Measurements from ENCODE around the gene MAGI1.

MAGI1 gene

GRCh38 chr3:65665915-65666314 lies 372.8 kb downstream of the MAGI1 start:
- Histone ChIP-seq H3K79me1 (replicated peaks; ENCODE audit: low read length, poor library complexity, severe bottlenecking) (peaks cover 5% of the 10 kb centered on the region), H3K9ac (ENCODE audit: low read length) (no peak overlapping the region), H3K27ac (ENCODE audit: low read length, poor library complexity, severe bottlenecking) (no peak overlapping the region), H3K4me1 (ENCODE audit: control insufficient read depth, insufficient read depth, low read depth, low read length) (peaks cover 1% of the 10 kb centered on the region), H2BK5ac (ENCODE audit: low read depth, low read length, poor library complexity, severe bottlenecking) (no peak overlapping the region), H3K27me3 (ENCODE audit: control insufficient read depth in 1 of 2, insufficient read depth in 1 of 2, low read length in 2 of 2) (no peaks in the 10 kb centered on the region), H3K4me3 (ENCODE audit: insufficient read depth in 1 of 2, low read depth in 1 of 2, low read length in 2 of 2) (no peak overlapping the region), H4K91ac (ENCODE audit: low read length) (no peak overlapping the region), H3K4ac (ENCODE audit: low read depth in 1 of 2, low read length in 2 of 2) (no peak overlapping the region), H3K14ac (ENCODE audit: low read length in 2 of 2) (no peak overlapping the region), H2BK120ac (ENCODE audit: low read depth, low read length) (no peak overlapping the region), H3K36me3 (ENCODE audit: control insufficient read depth in 1 of 2, insufficient read depth in 2 of 2, low read depth in 1 of 2, low read length in 2 of 2) (no peaks in the 10 kb centered on the region), H4K8ac (ENCODE audit: low read length) (no peak overlapping the region), H2BK15ac (ENCODE audit: low read depth, poor library complexity, severe bottlenecking) (no peak overlapping the region), H3K23ac (ENCODE audit: low read length in 2 of 2) (no peak overlapping the region), H3K4me2 (ENCODE audit: low read length, poor library complexity, severe bottlenecking) (no peak overlapping the region), H2BK12ac (ENCODE audit: low read length in 2 of 2) (no peak overlapping the region), H2AFZ (ENCODE audit: low read depth, low read length) (no peak overlapping the region), H2AK5ac (ENCODE audit: low read length, severe bottlenecking) (no peak overlapping the region), H3K9me3 (ENCODE audit: control insufficient read depth, low read length) (no peaks in the 10 kb centered on the region), H3K18ac (ENCODE audit: low read depth in 1 of 2, low read length in 2 of 2) (no peak overlapping the region)
- DNase-seq = no peak
- 100% methylated on average over 1 of the region's 2 CpGs for WGBS

GRCh38 chr3:65664931-65665330 lies 373.8 kb downstream of the MAGI1 start:
- 97% methylated on average over 2 of the region's 2 CpGs for WGBS
- Histone ChIP-seq H3K9me3 (ENCODE audit: control insufficient read depth, low read length) (no peaks in the 10 kb centered on the region), H2AFZ (ENCODE audit: low read depth, low read length) (no peak overlapping the region), H3K9ac (ENCODE audit: low read length) (no peak overlapping the region), H4K91ac (ENCODE audit: low read length) (no peak overlapping the region), H3K27ac (ENCODE audit: low read length, poor library complexity, severe bottlenecking) (no peak overlapping the region), H2AK5ac (ENCODE audit: low read length, severe bottlenecking) (no peak overlapping the region), H2BK120ac (ENCODE audit: low read depth, low read length) (no peak overlapping the region), H3K79me1 (replicated peaks; ENCODE audit: low read length, poor library complexity, severe bottlenecking) (peaks cover 5% of the 10 kb centered on the region), H3K4me3 (ENCODE audit: insufficient read depth in 1 of 2, low read depth in 1 of 2, low read length in 2 of 2) (no peak overlapping the region), H3K27me3 (ENCODE audit: control insufficient read depth in 1 of 2, insufficient read depth in 1 of 2, low read length in 2 of 2) (no peaks in the 10 kb centered on the region), H4K8ac (ENCODE audit: low read length) (no peak overlapping the region), H2BK5ac (ENCODE audit: low read depth, low read length, poor library complexity, severe bottlenecking) (no peak overlapping the region), H3K4me1 (ENCODE audit: control insufficient read depth, insufficient read depth, low read depth, low read length) (peaks cover 1% of the 10 kb centered on the region), H3K18ac (ENCODE audit: low read depth in 1 of 2, low read length in 2 of 2) (no peak overlapping the region), H3K14ac (ENCODE audit: low read length in 2 of 2) (no peak overlapping the region), H3K4ac (ENCODE audit: low read depth in 1 of 2, low read length in 2 of 2) (no peak overlapping the region), H3K23ac (ENCODE audit: low read length in 2 of 2) (no peak overlapping the region), H2BK15ac (ENCODE audit: low read depth, poor library complexity, severe bottlenecking) (no peak overlapping the region), H3K4me2 (ENCODE audit: low read length, poor library complexity, severe bottlenecking) (no peak overlapping the region), H2BK12ac (ENCODE audit: low read length in 2 of 2) (no peak overlapping the region), H3K36me3 (ENCODE audit: control insufficient read depth in 1 of 2, insufficient read depth in 2 of 2, low read depth in 1 of 2, low read length in 2 of 2) (no peaks in the 10 kb centered on the region)
- no peak for DNase-seq

- Histone ChIP-seq H4K8ac (ENCODE audit: low read length) (no peak overlapping the region), H3K27ac (ENCODE audit: low read length, poor library complexity, severe bottlenecking) (no peak overlapping the region), H3K4me2 (ENCODE audit: low read length, poor library complexity, severe bottlenecking) (no peak overlapping the region), H2BK15ac (ENCODE audit: low read depth, poor library complexity, severe bottlenecking) (no peak overlapping the region), H3K9me3 (ENCODE audit: control insufficient read depth, low read length) (no peaks in the 10 kb centered on the region), H3K4me1 (ENCODE audit: control insufficient read depth, insufficient read depth, low read depth, low read length) (peaks cover 1% of the 10 kb centered on the region), H2AK5ac (ENCODE audit: low read length, severe bottlenecking) (no peak overlapping the region), H2BK12ac (ENCODE audit: low read length in 2 of 2) (no peak overlapping the region), H3K18ac (ENCODE audit: low read depth in 1 of 2, low read length in 2 of 2) (no peak overlapping the region), H3K14ac (ENCODE audit: low read length in 2 of 2) (no peak overlapping the region), H3K9ac (ENCODE audit: low read length) (no peak overlapping the region), H3K4ac (ENCODE audit: low read depth in 1 of 2, low read length in 2 of 2) (no peak overlapping the region), H2BK5ac (ENCODE audit: low read depth, low read length, poor library complexity, severe bottlenecking) (no peak overlapping the region), H3K36me3 (ENCODE audit: control insufficient read depth in 1 of 2, insufficient read depth in 2 of 2, low read depth in 1 of 2, low read length in 2 of 2) (no peaks in the 10 kb centered on the region), H3K4me3 (ENCODE audit: insufficient read depth in 1 of 2, low read depth in 1 of 2, low read length in 2 of 2) (no peak overlapping the region), H3K27me3 (ENCODE audit: control insufficient read depth in 1 of 2, insufficient read depth in 1 of 2, low read length in 2 of 2) (no peaks in the 10 kb centered on the region), H3K23ac (ENCODE audit: low read length in 2 of 2) (no peak overlapping the region), H4K91ac (ENCODE audit: low read length) (no peak overlapping the region), H2AFZ (ENCODE audit: low read depth, low read length) (no peak overlapping the region), H3K79me1 (replicated peaks; ENCODE audit: low read length, poor library complexity, severe bottlenecking) (peaks cover 5% of the 10 kb centered on the region), H2BK120ac (ENCODE audit: low read depth, low read length) (no peak overlapping the region)
- no peak for DNase-seq
- 94% methylated on average over 3 of the region's 3 CpGs for WGBS
These were observed 374.3 kb downstream of the MAGI1 start for GRCh38 chr3:65664446-65664845.

GRCh38 chr3:65662095-65662494 lies 376.6 kb downstream of the MAGI1 start:
- Histone ChIP-seq H3K14ac (ENCODE audit: low read length in 2 of 2) (no peak overlapping the region), H3K9ac (ENCODE audit: low read length) (no peak overlapping the region), H3K23ac (ENCODE audit: low read length in 2 of 2) (no peak overlapping the region), H3K4ac (ENCODE audit: low read depth in 1 of 2, low read length in 2 of 2) (no peak overlapping the region), H3K9me3 (ENCODE audit: control insufficient read depth, low read length) (no peaks in the 10 kb centered on the region), H4K8ac (ENCODE audit: low read length) (no peak overlapping the region), H3K27ac (ENCODE audit: low read length, poor library complexity, severe bottlenecking) (no peak overlapping the region), H2BK12ac (ENCODE audit: low read length in 2 of 2) (no peak overlapping the region), H3K4me1 (ENCODE audit: control insufficient read depth, insufficient read depth, low read depth, low read length) (peaks cover 1% of the 10 kb centered on the region), H3K36me3 (ENCODE audit: control insufficient read depth in 1 of 2, insufficient read depth in 2 of 2, low read depth in 1 of 2, low read length in 2 of 2) (no peaks in the 10 kb centered on the region), H3K18ac (ENCODE audit: low read depth in 1 of 2, low read length in 2 of 2) (no peak overlapping the region), H2BK5ac (ENCODE audit: low read depth, low read length, poor library complexity, severe bottlenecking) (no peak overlapping the region), H3K4me2 (ENCODE audit: low read length, poor library complexity, severe bottlenecking) (no peak overlapping the region), H2BK120ac (ENCODE audit: low read depth, low read length) (no peak overlapping the region), H4K91ac (ENCODE audit: low read length) (no peak overlapping the region), H3K4me3 (ENCODE audit: insufficient read depth in 1 of 2, low read depth in 1 of 2, low read length in 2 of 2) (no peak overlapping the region), H2AK5ac (ENCODE audit: low read length, severe bottlenecking) (no peak overlapping the region), H3K27me3 (ENCODE audit: control insufficient read depth in 1 of 2, insufficient read depth in 1 of 2, low read length in 2 of 2) (no peaks in the 10 kb centered on the region), H2AFZ (ENCODE audit: low read depth, low read length) (no peak overlapping the region), H2BK15ac (ENCODE audit: low read depth, poor library complexity, severe bottlenecking) (no peak overlapping the region), H3K79me1 (replicated peaks; ENCODE audit: low read length, poor library complexity, severe bottlenecking) (peaks cover 5% of the 10 kb centered on the region)
- no peak for DNase-seq
- 97% methylated on average over 3 of the region's 3 CpGs for WGBS
